ENCODE data around the gene ADM5. TPM values are rescaled to one million over a fixed set of nuclear protein-coding genes. Genes with fewer than 3 reads are reported as not detected.

The ADM5 gene
- total and polyA plus RNA-seq, 5 donors from 2014 or later = 0.10 to 1.7 (median 0.34) TPM; not detected in 2

DNA sequence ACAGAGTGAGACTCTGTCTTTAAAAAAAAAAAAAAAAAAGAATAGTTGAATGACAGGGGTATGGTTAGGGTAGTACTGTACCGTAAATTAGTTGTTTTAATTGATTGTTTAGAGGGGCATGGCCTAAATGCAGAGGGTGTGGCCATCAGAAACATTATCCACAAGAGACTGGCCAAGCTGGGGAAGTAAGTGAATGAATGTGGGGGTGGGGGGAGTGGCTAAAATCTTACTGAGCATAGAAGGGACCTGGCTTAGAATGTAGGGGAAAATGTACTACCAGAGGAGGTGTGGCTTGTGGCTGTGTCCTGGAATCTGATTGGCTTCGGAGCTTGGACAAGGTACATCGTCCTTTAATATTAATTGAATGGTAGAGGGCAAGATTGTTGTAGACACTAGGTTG, 19.9 kb upstream of the ADM5 start:
- Mint-ChIP-seq H3K36me3 (peaks cover 5% of the 10 kb centered on the region), H3K9me3 (peaks cover 0 to 1% (median 0%) of the 10 kb centered on the region in 7 donors), H3K4me1 (peaks cover 5 to 38% (median 28%) of the 10 kb centered on the region in 4 donors), H3K4me3 (no peak overlapping the region), H3K27ac (no peak overlapping the region), H3K27me3 (peaks cover 11% of the 10 kb centered on the region)
- ATAC-seq (ENCODE audit: low read depth in 2 of 2) (no peak), DNase-seq (no peak)
- H3K4me3 ChIP-seq (ENCODE audit: low read depth, low read length) = no peak overlapping the region
- no peak overlapping the region for H3K27ac ChIP-seq (ENCODE audit: insufficient read depth, low read length, poor library complexity, severe bottlenecking)
- no peaks in the 10 kb centered on the region for H3K9me3 ChIP-seq (ENCODE audit: control insufficient read depth in 2 of 2, low read length in 2 of 2)
- no peaks in the 10 kb centered on the region for H3K36me3 ChIP-seq (ENCODE audit: control insufficient read depth, insufficient read depth, low read length)
- peaks cover 23% of the 10 kb centered on the region for H3K4me1 ChIP-seq (ENCODE audit: control insufficient read depth, insufficient read depth, low read length, poor library complexity, severe bottlenecking)
- no peaks in the 10 kb centered on the region for H3K27me3 ChIP-seq (ENCODE audit: control insufficient read depth, insufficient read depth, low read length)

DNA sequence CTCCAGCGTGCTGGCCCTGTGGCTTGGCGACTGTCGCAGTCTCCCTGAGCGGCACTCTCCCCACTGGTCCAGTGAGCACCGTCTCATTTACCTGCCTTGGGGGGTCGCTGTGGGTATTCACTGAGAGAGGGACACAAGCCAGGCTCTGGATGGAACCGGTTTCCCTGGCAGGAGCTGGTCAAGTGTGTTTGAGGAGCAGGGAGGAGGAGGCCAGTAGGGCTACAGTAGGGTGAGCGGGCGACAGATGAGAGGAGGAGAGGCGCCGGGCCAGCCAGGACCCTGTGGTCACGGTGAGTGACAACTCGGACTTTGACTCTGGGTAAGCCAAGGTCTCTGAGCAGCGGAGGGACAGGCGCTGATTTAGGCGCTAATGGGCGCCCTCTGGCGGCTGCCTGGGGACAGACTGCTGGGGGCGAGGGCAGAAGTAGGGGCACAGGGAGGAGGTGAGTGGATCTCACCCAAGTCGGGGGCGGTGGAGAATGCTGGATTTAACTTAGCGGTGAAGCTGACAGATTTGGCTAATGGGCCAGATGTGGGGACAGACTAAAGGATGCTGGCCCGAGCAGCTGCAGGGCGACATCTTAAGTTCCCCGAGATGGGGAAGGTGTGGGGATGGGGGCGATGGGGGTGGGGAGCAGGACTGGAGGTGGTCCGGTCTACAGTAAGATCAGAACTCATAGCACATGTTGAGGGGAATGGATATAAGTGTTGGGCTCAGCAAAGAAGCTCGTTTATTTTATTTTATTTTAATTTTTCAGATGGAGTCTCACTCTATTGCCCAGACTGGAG, 17.1 kb upstream of the ADM5 start:
- no peak overlapping the region for H3K4me3 ChIP-seq (ENCODE audit: low read depth, low read length)
- H3K27me3 Mint-ChIP-seq = peaks cover 9% of the 10 kb centered on the region
- peak overlapping the region in 2 of 3 donors; percentile 36 to 93 for H3K27ac Mint-ChIP-seq
- H3K4me3 Mint-ChIP-seq = peak overlapping the region in 3 of 4 donors; percentile 50 to 62 (median 61)
- peaks cover 18% of the 10 kb centered on the region for H3K4me1 ChIP-seq (ENCODE audit: control insufficient read depth, insufficient read depth, low read length, poor library complexity, severe bottlenecking)
- H3K36me3 Mint-ChIP-seq = peaks cover 5% of the 10 kb centered on the region
- H3K4me1 Mint-ChIP-seq = peaks cover 5 to 29% (median 18%) of the 10 kb centered on the region in 4 donors
- H3K27ac ChIP-seq (ENCODE audit: insufficient read depth, low read length, poor library complexity, severe bottlenecking) = no peak overlapping the region
- no peaks in the 10 kb centered on the region for H3K9me3 ChIP-seq (ENCODE audit: control insufficient read depth in 2 of 2, low read length in 2 of 2)
- ATAC-seq (ENCODE audit: low read depth in 2 of 2) = no peak
- H3K9me3 Mint-ChIP-seq = peaks cover 0 to 1% (median 0%) of the 10 kb centered on the region in 7 donors
- no peaks in the 10 kb centered on the region for H3K36me3 ChIP-seq (ENCODE audit: control insufficient read depth, insufficient read depth, low read length)
- H3K27me3 ChIP-seq (ENCODE audit: control insufficient read depth, insufficient read depth, low read length) = no peaks in the 10 kb centered on the region
- DNase-seq = peak; percentile 63 to 74 (median 69)

DNA sequence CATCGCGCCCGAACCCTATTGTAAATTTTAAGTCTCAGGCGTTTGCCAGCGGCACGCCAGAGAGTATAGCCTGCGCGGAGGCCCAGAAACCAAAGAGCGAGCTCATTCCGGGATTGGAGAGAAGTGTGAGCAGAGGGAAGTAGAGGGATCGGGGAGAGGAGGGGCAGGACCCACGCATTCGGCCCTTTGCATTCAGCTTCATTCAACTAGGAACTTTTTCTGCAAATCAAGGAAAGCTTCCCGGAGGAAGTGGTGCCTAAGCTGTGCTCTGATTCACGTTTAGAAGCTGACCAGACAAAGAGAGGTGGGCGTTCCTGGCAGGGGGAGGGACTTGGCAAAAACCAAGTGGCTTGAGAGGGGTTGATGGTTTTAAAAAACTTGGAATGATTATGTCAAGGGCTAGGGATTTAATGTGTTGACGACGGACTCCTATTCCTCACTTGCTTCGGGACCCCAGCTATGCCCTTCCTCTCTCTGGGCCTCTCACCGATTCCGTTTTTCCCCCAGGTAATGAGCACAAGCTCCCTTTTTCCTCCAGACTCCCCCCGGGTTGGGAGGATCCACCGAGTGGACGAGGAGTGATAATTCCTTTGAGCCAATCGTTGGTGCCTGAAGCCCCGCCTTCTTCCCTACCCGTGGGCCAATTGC, 13.1 kb upstream of the ADM5 start:
- ATAC-seq (ENCODE audit: low read depth in 2 of 2) (no peak), DNase-seq (no peak)
- Mint-ChIP-seq H3K27ac (peak overlapping the region; percentile 99 to 100 (median 99)), H3K27me3 (peaks cover 9% of the 10 kb centered on the region), H3K9me3 (peaks cover 0 to 1% (median 0%) of the 10 kb centered on the region in 7 donors), H3K4me1 (peaks cover 5 to 56% (median 32%) of the 10 kb centered on the region in 4 donors), H3K4me3 (peak overlapping the region; percentile 90 to 99 (median 98)), H3K36me3 (no peaks in the 10 kb centered on the region)
- H3K36me3 ChIP-seq (ENCODE audit: control insufficient read depth, insufficient read depth, low read length) = peaks cover 2% of the 10 kb centered on the region
- peaks cover 51% of the 10 kb centered on the region for H3K4me1 ChIP-seq (ENCODE audit: control insufficient read depth, insufficient read depth, low read length, poor library complexity, severe bottlenecking)
- peak overlapping the region; percentile 86 for H3K4me3 ChIP-seq (ENCODE audit: low read depth, low read length)
- H3K27me3 ChIP-seq (ENCODE audit: control insufficient read depth, insufficient read depth, low read length) = no peaks in the 10 kb centered on the region
- H3K27ac ChIP-seq (ENCODE audit: insufficient read depth, low read length, poor library complexity, severe bottlenecking) = peak overlapping the region; percentile 98
- no peaks in the 10 kb centered on the region for H3K9me3 ChIP-seq (ENCODE audit: control insufficient read depth in 2 of 2, low read length in 2 of 2)

DNA sequence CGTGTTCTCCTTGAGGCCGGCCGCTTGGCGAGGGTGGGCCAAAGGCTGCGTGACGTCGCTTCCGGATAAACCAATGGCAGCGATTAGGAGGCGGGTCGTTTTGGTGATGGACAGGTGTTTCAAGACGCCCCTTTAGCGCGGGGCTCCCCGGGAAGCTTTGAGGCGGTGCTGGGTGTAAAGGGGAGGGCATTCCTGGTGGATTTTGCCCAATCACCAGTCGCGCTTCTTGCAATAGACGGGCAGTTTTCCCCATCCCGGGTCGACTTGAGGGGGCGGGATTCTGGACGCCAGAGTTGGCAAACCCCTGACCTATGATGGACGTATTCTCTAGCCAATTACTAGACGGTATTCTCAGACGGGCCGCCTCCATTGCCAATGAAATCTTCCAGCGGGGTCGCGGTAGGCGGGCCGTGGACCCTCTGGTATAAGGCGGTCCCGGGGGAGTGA, 12.6 kb upstream of the ADM5 start:
- Histone ChIP-seq H3K27me3 (ENCODE audit: control insufficient read depth, insufficient read depth, low read length) (no peaks in the 10 kb centered on the region), H3K9me3 (ENCODE audit: control insufficient read depth in 2 of 2, low read length in 2 of 2) (no peaks in the 10 kb centered on the region), H3K27ac (ENCODE audit: insufficient read depth, low read length, poor library complexity, severe bottlenecking) (peak overlapping the region; percentile 98), H3K36me3 (ENCODE audit: control insufficient read depth, insufficient read depth, low read length) (peaks cover 4% of the 10 kb centered on the region), H3K4me3 (ENCODE audit: low read depth, low read length) (peak overlapping the region; percentile 86), H3K4me1 (ENCODE audit: control insufficient read depth, insufficient read depth, low read length, poor library complexity, severe bottlenecking) (peaks cover 51% of the 10 kb centered on the region)
- peak; percentile 97 to 100 (median 98) for DNase-seq
- Mint-ChIP-seq H3K27ac (peak overlapping the region; percentile 99 to 100 (median 99)), H3K4me3 (peak overlapping the region; percentile 90 to 99 (median 98)), H3K36me3 (no peaks in the 10 kb centered on the region), H3K9me3 (peaks cover 0 to 1% (median 0%) of the 10 kb centered on the region in 7 donors), H3K27me3 (peaks cover 9% of the 10 kb centered on the region), H3K4me1 (peaks cover 5 to 55% (median 31%) of the 10 kb centered on the region in 4 donors)
- ATAC-seq (ENCODE audit: low read depth in 2 of 2) = peak; percentile 79 to 81

DNA sequence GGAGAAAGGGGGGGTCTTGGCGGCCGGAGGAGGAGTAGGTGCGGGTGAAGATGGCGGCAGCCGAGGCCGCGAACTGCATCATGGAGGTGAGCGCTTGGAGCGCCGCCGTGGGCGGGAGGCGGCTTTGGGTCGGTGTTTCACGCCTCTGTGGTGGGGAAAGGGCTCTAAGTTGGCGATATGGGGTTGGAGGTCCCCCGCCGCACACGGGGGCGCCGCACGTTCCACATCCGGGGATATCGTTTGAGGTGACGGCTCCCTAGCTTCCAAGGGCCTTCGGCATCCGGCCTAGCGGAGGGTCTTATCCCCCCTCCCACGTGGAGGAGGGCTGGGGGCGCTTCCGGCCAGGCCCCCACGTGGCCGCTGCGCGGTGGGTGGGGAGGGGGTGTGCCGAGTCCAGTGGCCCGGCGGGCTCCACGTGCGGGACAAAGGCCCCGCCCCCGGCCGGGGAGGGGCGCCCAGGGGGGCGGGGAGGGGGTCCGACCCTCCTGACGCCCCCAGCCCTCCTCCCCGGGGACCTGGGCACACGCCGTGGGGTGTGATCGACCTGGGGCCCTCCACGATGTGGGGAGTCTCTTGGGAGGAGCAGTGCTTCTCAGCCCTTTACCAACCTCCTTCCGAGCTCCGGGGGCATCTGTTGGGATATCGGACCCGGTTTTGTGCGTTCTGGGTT, 12.0 kb upstream of the ADM5 start, which contains the start of gene PRMT1:
TSS of gene PRMT1 (plus strand) at position 41 of the 670 bp plus-strand sequence. CDS start at position 51, 10 bp downstream.
- Mint-ChIP-seq H3K4me1 (peaks cover 5 to 53% (median 25%) of the 10 kb centered on the region in 4 donors), H3K9me3 (peaks cover 0 to 1% (median 0%) of the 10 kb centered on the region in 7 donors), H3K27ac (peak within 1 kb of the TSS; percentile 99 to 100 (median 99)), H3K36me3 (no peaks in the 10 kb centered on the region), H3K4me3 (peak within 1 kb of the TSS; percentile 90 to 99 (median 98)), H3K27me3 (peaks cover 9% of the 10 kb centered on the region)
- peaks cover 46% of the 10 kb centered on the region for H3K4me1 ChIP-seq (ENCODE audit: control insufficient read depth, insufficient read depth, low read length, poor library complexity, severe bottlenecking)
- H3K9me3 ChIP-seq (ENCODE audit: control insufficient read depth in 2 of 2, low read length in 2 of 2) = no peaks in the 10 kb centered on the region
- H3K36me3 ChIP-seq (ENCODE audit: control insufficient read depth, insufficient read depth, low read length) = peaks cover 9% of the 10 kb centered on the region
- H3K27me3 ChIP-seq (ENCODE audit: control insufficient read depth, insufficient read depth, low read length) = no peaks in the 10 kb centered on the region
- H3K4me3 ChIP-seq (ENCODE audit: low read depth, low read length) = peak within 1 kb of the TSS; percentile 86
- peak in 2 of 3 donors; percentile 52 to 73 for DNase-seq
- peak; percentile 4 to 7 for ATAC-seq (ENCODE audit: low read depth in 2 of 2)
- peak within 1 kb of the TSS; percentile 98 for H3K27ac ChIP-seq (ENCODE audit: insufficient read depth, low read length, poor library complexity, severe bottlenecking)

DNA sequence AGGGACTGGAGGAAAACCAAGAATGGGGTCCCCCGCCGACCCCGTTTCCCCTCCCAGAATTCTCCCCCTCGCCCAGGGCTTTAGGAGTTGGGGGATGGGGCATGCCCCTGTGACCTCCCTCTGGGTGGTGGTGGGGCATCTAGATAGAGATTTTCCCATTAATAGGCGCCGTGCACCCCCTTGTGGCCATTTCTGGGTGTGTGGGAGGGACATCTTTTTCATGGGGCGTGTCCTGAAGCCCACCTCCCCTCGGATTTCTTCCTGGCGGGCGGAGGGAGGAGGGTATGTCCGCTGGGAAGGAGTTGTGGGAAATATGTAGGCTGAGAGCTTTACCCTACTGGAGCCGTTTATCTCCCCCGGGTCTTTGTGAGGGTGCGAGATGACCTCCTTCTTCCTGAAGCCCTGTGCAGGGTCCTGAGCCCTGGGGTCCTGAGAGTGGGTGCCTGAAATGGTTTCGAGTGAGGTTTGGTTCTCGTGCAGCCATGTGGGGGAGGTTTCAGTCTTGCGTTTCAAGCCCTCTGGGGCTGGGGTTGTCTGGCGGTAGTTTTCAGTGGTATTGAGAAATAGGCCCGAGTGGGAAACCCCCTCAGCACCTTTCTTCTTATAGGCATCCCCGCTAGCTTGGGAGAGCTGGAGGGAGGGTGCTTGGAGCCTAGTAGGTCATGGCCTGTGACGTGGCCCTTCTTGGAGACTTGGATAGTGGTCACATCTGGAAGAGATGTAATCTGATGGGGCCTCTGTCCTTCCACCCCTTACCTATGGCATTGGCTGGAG, 11.3 kb upstream of the ADM5 start:
- peaks cover 13% of the 10 kb centered on the region for H3K36me3 ChIP-seq (ENCODE audit: control insufficient read depth, insufficient read depth, low read length)
- peak overlapping the region; percentile 71 to 100 (median 95) for H3K27ac Mint-ChIP-seq
- peaks cover 9% of the 10 kb centered on the region for H3K27me3 Mint-ChIP-seq
- peak overlapping the region; percentile 88 to 93 (median 91) for H3K4me3 Mint-ChIP-seq
- peaks cover 0 to 1% (median 0%) of the 10 kb centered on the region in 7 donors for H3K9me3 Mint-ChIP-seq
- H3K4me1 ChIP-seq (ENCODE audit: control insufficient read depth, insufficient read depth, low read length, poor library complexity, severe bottlenecking) = peaks cover 45% of the 10 kb centered on the region
- no peaks in the 10 kb centered on the region for H3K9me3 ChIP-seq (ENCODE audit: control insufficient read depth in 2 of 2, low read length in 2 of 2)
- peak; percentile 72 to 79 (median 77) for DNase-seq
- H3K4me1 Mint-ChIP-seq = peaks cover 5 to 52% (median 24%) of the 10 kb centered on the region in 4 donors
- peak overlapping the region; percentile 98 for H3K27ac ChIP-seq (ENCODE audit: insufficient read depth, low read length, poor library complexity, severe bottlenecking)
- H3K27me3 ChIP-seq (ENCODE audit: control insufficient read depth, insufficient read depth, low read length) = no peaks in the 10 kb centered on the region
- no peak for ATAC-seq (ENCODE audit: low read depth in 2 of 2)
- H3K4me3 ChIP-seq (ENCODE audit: low read depth, low read length) = peak overlapping the region; percentile 53
- no peaks in the 10 kb centered on the region for H3K36me3 Mint-ChIP-seq
